RPMI7951 (cell line): Measurements from ENCODE around the gene RNF138. TPM values are rescaled to one million over a fixed set of nuclear protein-coding genes. Genes with fewer than 3 reads are reported as not detected.
A peak's percentile ranks its signal among the peaks of the same experiment; 100 is the strongest.
"Not testable (repeated sequence)": the region's sequence is repeated elsewhere in the genome, so short reads cannot be mapped to it uniquely, and the experiment has no call there.

Experiments
- DNase-seq: peaks from one replicate; pipeline ENCODE4 v3.0.0-alpha.2; 2012; ENCODE audit warnings: low read depth
- total RNA-seq: library from RNA; depleted of rRNA; stranded (reverse); fragments of >200 nt; shearing (Covaris generic); gene quantifications from 2 replicates; pipeline ENCODE4 v1.2.3, GENCODE V29; 2014; rRNA removed

The RNF138 gene
- 36.9 and 42.4 TPM in 2 replicates for total RNA-seq

- DNase-seq, result peak; percentile 74
Measured at GRCh38 chr18:32091724-32092421, at the start of gene RNF138. TSS of gene RNF138 (plus strand) at chr18:32091874. CDS start at chr18:32092777, 903 bp downstream.

GRCh38 chr18:32042337-32042736 is 49.3 kb upstream of the RNF138 start:
- DNase-seq, result no peak

GRCh38 chr18:32048507-32049091 is 43.1 kb upstream of the RNF138 start:
- peak; percentile 4 for DNase-seq

GRCh38 chr18:32049393-32050171 is 42.1 kb upstream of the RNF138 start:
- peak; percentile 43 for DNase-seq

- DNase-seq, result no peak
Measured at GRCh38 chr18:32056613-32057358, 34.9 kb upstream of the RNF138 start.

- DNase-seq, result no peak
Measured at GRCh38 chr18:32057624-32058165, 34.0 kb upstream of the RNF138 start.

- DNase-seq, result no peak
Measured at GRCh38 chr18:32060026-32060425, 31.6 kb upstream of the RNF138 start.

GRCh38 chr18:32067375-32068167 is 24.1 kb upstream of the RNF138 start:
- no peak for DNase-seq

GRCh38 chr18:32072321-32072720 is 19.4 kb upstream of the RNF138 start:
- peak; percentile 8 for DNase-seq

- DNase-seq, result no peak
Measured at GRCh38 chr18:32074206-32074605, 17.5 kb upstream of the RNF138 start.

GRCh38 chr18:32078845-32079244 is 12.8 kb upstream of the RNF138 start:
- no peak for DNase-seq

- DNase-seq, result no peak
Measured at GRCh38 chr18:32081881-32082280, 9.8 kb upstream of the RNF138 start.

GRCh38 chr18:32083781-32084180 is 7.9 kb upstream of the RNF138 start:
- DNase-seq, result no peak

GRCh38 chr18:32086881-32087280 is 4.8 kb upstream of the RNF138 start:
- DNase-seq, result peak; percentile 33

GRCh38 chr18:32090831-32091230 is 843 bp upstream of the RNF138 start:
- DNase-seq, result not testable (repeated sequence)

GRCh38 chr18:32091325-32091723 is 350 bp upstream of the RNF138 start:
- no peak for DNase-seq

GRCh38 chr18:32092422-32093101 is 888 bp downstream of the RNF138 start:
- DNase-seq, result peak; percentile 92

GRCh38 chr18:32093102-32093511 is 1.4 kb downstream of the RNF138 start:
- DNase-seq, result peak; percentile 53

- DNase-seq, result no peak
Measured at GRCh38 chr18:32093523-32093922, 1.8 kb downstream of the RNF138 start.

- DNase-seq, result no peak
Measured at GRCh38 chr18:32095192-32095899, 3.7 kb downstream of the RNF138 start.
